Kidney (tissue), 14 donors: Measurements from ENCODE around the gene MPEG1. TPM values are rescaled to one million over a fixed set of nuclear protein-coding genes. Genes with fewer than 3 reads are reported as not detected.

Experiments
- DNase-seq, 5 donors: peaks; one replicate each; pipeline ENCODE4 v3.0.0-alpha.2; 2013 to 2020
- FAIRE-seq: peaks from 2 replicates; lab custom pipeline; 2012; peaks lifted over from hg19 to GRCh38; lab: Jason Lieb, UNC
- H3K27ac ChIP-seq, 2 donors: one replicate each; pipeline ENCODE4 v1.7.0; 2013; ENCODE audit warnings: low read depth in 2 of 2, low read length in 2 of 2, inconsistent platforms in 1 of 2
- H3K27me3 ChIP-seq: one replicate; pipeline ENCODE4 v1.7.1; 2013; ENCODE audit warnings: low read length, inconsistent platforms; ENCODE audit not compliant: control insufficient read depth, insufficient read depth
- H3K36me3 ChIP-seq, 3 donors: one replicate each; pipeline versions ENCODE4 v1.7.0 to v1.7.1; 2013; ENCODE audit warnings: low read length in 3 of 3, control low read depth in 1 of 3, inconsistent platforms in 1 of 3; ENCODE audit not compliant: insufficient read depth in 3 of 3, control insufficient read depth in 2 of 3
- H3K4me1 ChIP-seq, 3 donors: one replicate each; pipeline versions ENCODE4 v1.7.0 to v1.7.1; 2013; ENCODE audit warnings: low read length in 3 of 3, inconsistent platforms in 1 of 3, low read depth in 1 of 3; ENCODE audit not compliant: control insufficient read depth in 2 of 3, insufficient read depth in 2 of 3
- H3K4me3 ChIP-seq, 3 donors: one replicate each; pipeline versions ENCODE4 v1.7.0 to v1.8.1; 2013; ENCODE audit warnings: low read length in 3 of 3, control low read depth in 1 of 3, inconsistent platforms in 1 of 3
- H3K9ac ChIP-seq, 3 donors: one replicate each; pipeline versions ENCODE4 v1.7.0 to v1.7.1; 2013; ENCODE audit warnings: low read length in 3 of 3, control low read depth in 1 of 3, inconsistent platforms in 1 of 3
- H3K9me3 ChIP-seq, 3 donors: one replicate each; pipeline versions ENCODE4 v1.7.0 to v1.7.1; 2013; ENCODE audit warnings: low read length in 3 of 3, control low read depth in 1 of 3, inconsistent platforms in 1 of 3; ENCODE audit not compliant: control insufficient read depth in 2 of 3, insufficient read depth in 1 of 3
- CTCF ChIP-seq: IDR thresholded peaks from 3 replicates; pipeline ENCODE4 v1.5.1; 2012; ENCODE audit warnings: mild to moderate bottlenecking, moderate library complexity, borderline replicate concordance; ENCODE audit not compliant: insufficient read depth; ENCODE audit errors: extremely low read depth
- intact Hi-C: fragments of 100-400 bp; cut with DNase I; formaldehyde crosslinking; loops from one replicate; pipeline ENCODE4 v1.11.1; 2022
- polyA plus RNA-seq: library from polyadenylated mRNA; stranded (reverse); fragments of 350-450 nt; fragmentation: Illumina TruSeq; extraction: RNeasy Lipid Tissue Mini Kit (QIAGEN cat#74804); gene quantifications from one replicate; pipeline ENCODE4 v1.2.3, GENCODE V29; 2014; ENCODE audit warnings: low read depth, low replicate concordance; ENCODE audit not compliant: insufficient read depth
- total RNA-seq: library from RNA; stranded (reverse); fragmentation: NEBNext Ultra II Directional; extraction: Animal tissue kit (Norgen Biotek cat#: 25700); gene quantifications from one replicate; pipeline ENCODE4 v1.2.1, GENCODE V29; 2021
- donor health status: control.
- donor health status: control.
- donor health status: control.
- donor health status: control.
- donor health status: control.
- donor health status: DM: yes; HTN: yes; CAD: no.
- donor health status: Normal renal cell carcinoma (clear cell type).

MPEG1 gene
- total and polyA plus RNA-seq, 2 donors from 2014 or later: 2.6 to 33.1 TPM

DNA sequence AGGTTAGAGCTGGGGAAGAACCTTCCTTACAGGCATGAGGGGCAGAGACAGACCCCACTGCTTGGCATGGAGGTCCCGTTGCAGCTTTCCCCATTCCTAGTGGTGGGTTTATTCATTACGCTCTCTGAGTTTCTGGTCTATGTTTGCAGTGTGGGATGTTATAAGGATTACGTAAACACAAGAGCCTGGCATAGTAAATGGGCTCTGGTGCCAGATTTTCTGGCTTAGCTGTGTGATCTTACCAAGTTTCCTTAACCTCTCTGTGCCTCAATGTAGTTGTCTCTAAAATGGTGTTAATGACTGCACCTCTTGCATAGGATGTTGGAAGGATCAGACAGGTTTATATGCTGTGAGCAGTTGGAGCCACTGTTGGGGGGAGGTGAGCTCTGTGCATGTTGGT is 25.7 kb downstream of the MPEG1 start:
- peaks cover 2 to 14% (median 11%) of the 10 kb centered on the region in 3 donors for H3K36me3 ChIP-seq
- H3K4me1 ChIP-seq: peaks cover 17 to 25% (median 19%) of the 10 kb centered on the region in 3 donors
- H3K9me3 ChIP-seq: no peaks in the 10 kb centered on the region
- H3K27me3 ChIP-seq: no peaks in the 10 kb centered on the region
- intact Hi-C loops: no loop called here
- DNase-seq (no peak), FAIRE-seq (no peak)
- no peak overlapping the region for H3K9ac ChIP-seq
- H3K27ac ChIP-seq: peak overlapping the region in 1 of 2 donors; percentile 19
- H3K4me3 ChIP-seq: no peak overlapping the region
- TF ChIP-seq CTCF: no peak

- Histone ChIP-seq H3K36me3 (peaks cover 2 to 14% (median 11%) of the 10 kb centered on the region in 3 donors), H3K4me1 (peaks cover 12 to 19% (median 18%) of the 10 kb centered on the region in 3 donors), H3K9me3 (no peaks in the 10 kb centered on the region), H3K9ac (no peak overlapping the region), H3K4me3 (no peak overlapping the region), H3K27ac (no peak overlapping the region), H3K27me3 (no peaks in the 10 kb centered on the region)
- TF ChIP-seq CTCF: peak; percentile 39
- intact Hi-C loops: no loop called here
- DNase-seq: peak in 4 of 5 donors; percentile 57 to 78 (median 59)
- FAIRE-seq: no peak
Measured at GRCh38 chr11:59186130-59186594, 26.6 kb downstream of the MPEG1 start.

DNA sequence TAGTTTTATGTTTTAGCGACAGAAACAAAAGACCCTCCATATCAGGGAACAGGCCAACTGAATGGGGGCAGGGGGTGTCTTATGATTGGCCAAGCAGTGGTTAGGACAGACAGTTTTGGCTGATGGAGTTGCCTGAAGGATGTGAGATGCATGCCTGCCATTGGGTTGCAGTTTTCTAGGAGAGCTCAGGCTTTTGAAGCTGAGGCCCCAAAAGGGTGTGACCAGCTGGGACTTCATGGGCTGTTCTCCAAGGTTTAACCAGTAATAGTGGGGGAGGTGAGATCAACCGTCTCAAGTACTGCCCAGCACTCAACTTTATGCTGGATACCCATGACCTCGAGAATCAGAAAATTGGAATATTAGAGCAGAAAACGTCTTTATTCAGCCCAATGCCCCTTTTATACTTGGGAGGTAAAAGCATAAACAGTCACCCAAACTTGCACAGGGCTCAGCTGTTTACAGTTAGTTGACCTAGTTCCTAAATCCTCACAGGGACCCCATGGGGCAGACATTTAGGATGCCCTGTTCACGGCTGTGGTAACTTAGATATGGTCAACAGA is 27.3 kb downstream of the MPEG1 start:
- Histone ChIP-seq H3K27me3 (no peaks in the 10 kb centered on the region), H3K4me3 (no peak overlapping the region), H3K9me3 (no peaks in the 10 kb centered on the region), H3K4me1 (peaks cover 12 to 19% (median 18%) of the 10 kb centered on the region in 3 donors), H3K36me3 (peaks cover 2 to 14% (median 11%) of the 10 kb centered on the region in 3 donors), H3K27ac (no peak overlapping the region), H3K9ac (no peak overlapping the region)
- TF ChIP-seq CTCF: no peak
- FAIRE-seq (no peak), DNase-seq (peak in 2 of 5 donors; percentile 13 to 43)
- intact Hi-C loops: no loop called here
